WTC11 (cell line): ENCODE results near the gene CAMTA1. TPM values are rescaled to one million over a fixed set of nuclear protein-coding genes. Genes with fewer than 3 reads are reported as not detected.

ENCODE experiments used
- ATAC-seq: fragments of 200-7000 bp; cut with Tn5 transposase; 2 replicates; pipeline ENCODE4 v1.10.0; 2021; ENCODE audit warnings: mild to moderate bottlenecking, moderate library complexity
- CTCF ChIA-PET: fragments of 300-600 bp; sonication (Branson Sonifier 250); formaldehyde crosslinking; loops from one replicate; lab custom pipeline; 2021; ENCODE audit warnings: antibody characterized with exemption; lab: Charles Lee
- POLR2A ChIA-PET: fragments of 350-600 bp; sonication (Branson Sonifier 250); formaldehyde crosslinking; loops from one replicate; lab custom pipeline; 2021; ENCODE audit warnings: antibody characterized with exemption; lab: Charles Lee
- DNase-seq: peaks from one replicate; pipeline ENCODE4 v3.0.0; 2021; ENCODE audit warnings: low spot score
- H3K27ac Mint-ChIP-seq: 2 replicates; pipeline ENCODE4 v1.8.0; 2021; ENCODE audit warnings: mixed read lengths
- H3K27me3 Mint-ChIP-seq: 2 replicates; pipeline ENCODE4 v1.8.0; 2021; ENCODE audit warnings: low read depth, mild to moderate bottlenecking, moderate library complexity, mixed read lengths
- H3K36me3 Mint-ChIP-seq: 2 replicates; pipeline ENCODE4 v1.8.0; 2021; ENCODE audit warnings: mixed read lengths
- H3K4me1 Mint-ChIP-seq: 2 replicates; pipeline ENCODE4 v1.8.0; 2022; ENCODE audit warnings: mixed read lengths
- H3K4me3 Mint-ChIP-seq: 2 replicates; pipeline ENCODE4 v1.8.0; 2021; ENCODE audit warnings: mild to moderate bottlenecking, moderate library complexity, mixed read lengths
- H3K9me3 Mint-ChIP-seq: 2 replicates; pipeline ENCODE4 v1.8.0; 2021; ENCODE audit warnings: mixed read lengths
- CREB1 ChIP-seq: sonication (generic); formaldehyde crosslinking; IDR thresholded peaks from 2 replicates; pipeline ENCODE4 v1.8.0; 2023; ENCODE audit warnings: mild to moderate bottlenecking, missing genetic modification reagents
- CREM ChIP-seq: sonication (generic); formaldehyde crosslinking; IDR thresholded peaks from 2 replicates; pipeline ENCODE4 v1.8.1; 2022; ENCODE audit warnings: mild to moderate bottlenecking, missing genetic modification reagents, moderate library complexity
- E2F4 ChIP-seq: sonication (generic); formaldehyde crosslinking; IDR thresholded peaks from 2 replicates; pipeline ENCODE4 v1.8.1; 2022; ENCODE audit warnings: low read depth, mild to moderate bottlenecking, moderate library complexity, missing genetic modification reagents, borderline replicate concordance
- ESRRA ChIP-seq: sonication (generic); formaldehyde crosslinking; IDR thresholded peaks from 2 replicates; pipeline ENCODE4 v1.8.1; 2022; ENCODE audit warnings: mild to moderate bottlenecking, missing genetic modification reagents, borderline replicate concordance
- GABPB1 ChIP-seq: sonication (generic); formaldehyde crosslinking; IDR thresholded peaks from 2 replicates; pipeline ENCODE4 v1.8.1; 2023; ENCODE audit warnings: mild to moderate bottlenecking, missing genetic modification reagents
- GRHL2 ChIP-seq: fragments of 250-450 bp; sonication (Bioruptor Pico); IDR thresholded peaks from 2 replicates; pipeline ENCODE4 v1.8.0; 2022; ENCODE audit warnings: mild to moderate bottlenecking, moderate library complexity; ENCODE audit not compliant: insufficient replicate concordance, severe bottlenecking
- NR2C2 ChIP-seq: sonication (generic); formaldehyde crosslinking; IDR thresholded peaks from 2 replicates; pipeline ENCODE4 v1.8.0; 2022; ENCODE audit warnings: mild to moderate bottlenecking, missing genetic modification reagents
- NR3C1 ChIP-seq: sonication (generic); formaldehyde crosslinking; conservative IDR thresholded peaks from 2 replicates; pipeline ENCODE4 v1.8.1; 2023; ENCODE audit warnings: low read depth, mild to moderate bottlenecking, missing genetic modification reagents
- RORB ChIP-seq: fragments of 250-450 bp; sonication (Bioruptor Pico); IDR thresholded peaks from 2 replicates; pipeline ENCODE4 v1.9.0; 2021; ENCODE audit warnings: mild to moderate bottlenecking
- TP53 ChIP-seq: sonication (generic); formaldehyde crosslinking; IDR thresholded peaks from 2 replicates; pipeline ENCODE4 v1.8.1; 2023; ENCODE audit warnings: mild to moderate bottlenecking, missing genetic modification reagents
- ZNF512 ChIP-seq: sonication (generic); formaldehyde crosslinking; IDR thresholded peaks from 2 replicates; pipeline ENCODE4 v1.8.1; 2022; ENCODE audit warnings: missing genetic modification reagents, borderline replicate concordance
- ZNF671 ChIP-seq: fragments of 250-450 bp; sonication (Bioruptor Pico); IDR thresholded peaks from 2 replicates; pipeline ENCODE4 v1.8.0; 2021; ENCODE audit warnings: mild to moderate bottlenecking
- ZSCAN18 ChIP-seq: fragments of 250-450 bp; sonication (Bioruptor Pico); IDR thresholded peaks from 2 replicates; pipeline ENCODE4 v2.1.2; 2022; ENCODE audit warnings: mild to moderate bottlenecking, moderate library complexity
- total RNA-seq: library from RNA; stranded (reverse); gene quantifications from 3 replicates; pipeline ENCODE4 v1.2.3, GENCODE V29; 2021
- TF ChIP-seq, protein P1 (sequence below): sonication (generic); formaldehyde crosslinking; IDR thresholded peaks from 2 replicates; pipeline ENCODE4 v1.8.1; 2022; ENCODE audit warnings: low read depth, missing genetic modification reagents, borderline replicate concordance

The CAMTA1 gene
- total RNA-seq, 1 experiment from 2014 or later, result 86.4 TPM

DNA sequence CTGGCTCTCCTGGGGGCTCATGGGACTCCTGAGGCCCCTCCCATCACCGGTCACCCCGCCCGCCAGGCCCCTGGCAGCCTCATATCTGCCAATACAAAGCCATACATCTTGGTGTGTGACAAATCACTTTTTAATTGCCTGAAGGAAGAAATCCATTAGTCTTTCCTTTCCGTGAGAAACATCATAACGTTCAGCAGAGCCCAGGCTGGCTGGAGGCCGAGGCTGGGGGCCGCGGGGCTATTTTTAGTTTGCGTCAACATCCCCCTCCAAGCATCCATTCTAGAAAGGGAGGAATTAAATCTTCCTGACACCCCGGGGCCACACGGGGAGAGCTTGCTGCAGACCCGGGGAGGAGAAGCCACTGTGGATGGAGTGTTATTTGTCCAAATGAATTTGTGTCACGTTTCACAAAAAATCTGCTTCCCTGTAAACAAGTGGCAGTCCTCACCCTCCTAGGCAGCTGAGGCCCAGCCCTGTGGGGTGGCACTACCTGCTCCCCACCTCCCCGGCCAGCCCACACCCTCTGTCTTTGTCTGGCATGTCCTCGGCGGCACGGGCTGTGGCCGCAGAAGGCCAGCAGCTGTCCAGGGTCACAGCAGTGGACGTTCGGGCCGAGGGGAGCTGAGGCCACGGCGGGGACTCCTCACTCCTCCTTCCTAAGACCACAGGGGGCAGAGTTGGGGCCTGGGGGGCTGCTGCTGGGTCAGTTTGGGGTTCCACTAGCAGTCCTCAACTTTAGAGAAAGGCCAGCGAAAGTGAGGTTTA, 749.0 kb downstream of the CAMTA1 start:
- Mint-ChIP-seq H3K4me3 (no peak overlapping the region), H3K27ac (no peak overlapping the region), H3K4me1 (peaks cover 61% of the 10 kb centered on the region), H3K36me3 (no peaks in the 10 kb centered on the region), H3K9me3 (no peaks in the 10 kb centered on the region), H3K27me3 (peaks cover 8% of the 10 kb centered on the region; the same call in 1 of the 2 replicates)
- ATAC-seq, result no peak
- CTCF ChIA-PET, result interaction anchor here (1.0 to 1.3 kb wide), 3 partner anchors 18 to 1114 kb away, joined by 3 read pairs; partner anchors contain the start of gene HES2
- POLR2A ChIA-PET, result no interaction called here
- no peak for DNase-seq
- TF ChIP-seq E2F4 (CRISPR knock-in tag), result no peak
- TF ChIP-seq GRHL2 (CRISPR knock-in tag), result no peak

DNA sequence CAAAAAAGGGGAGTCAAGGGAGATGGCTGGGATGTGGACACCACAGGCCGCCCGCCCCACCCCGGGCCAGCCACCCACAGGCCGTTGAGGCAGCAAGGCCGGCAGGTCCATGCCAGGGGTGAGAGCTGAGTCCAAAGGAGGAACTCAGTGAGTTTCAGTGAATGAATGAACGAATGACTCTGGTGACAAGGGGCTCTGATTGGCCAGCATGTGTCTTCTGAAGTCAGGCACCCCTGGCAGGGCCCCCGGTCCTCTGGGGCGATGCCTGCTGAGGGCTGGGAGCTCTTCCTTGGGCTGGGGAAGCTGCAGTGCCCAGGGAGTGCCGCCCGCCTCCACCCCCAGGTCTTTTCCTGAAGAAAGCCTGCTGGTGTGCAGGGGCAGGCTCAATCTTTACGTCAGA, 749.8 kb downstream of the CAMTA1 start:
- ATAC-seq (no peak), DNase-seq (no peak)
- Mint-ChIP-seq H3K4me1 (peaks cover 68% of the 10 kb centered on the region), H3K27ac (no peak overlapping the region), H3K4me3 (no peak overlapping the region), H3K36me3 (no peaks in the 10 kb centered on the region), H3K9me3 (no peaks in the 10 kb centered on the region), H3K27me3 (peaks cover 8% of the 10 kb centered on the region; the same call in 1 of the 2 replicates)
- ChIA-PET POLR2A (no interaction called here), CTCF (interaction anchor here (0.6 to 1.3 kb wide), 4 partner anchors 19 to 1115 kb away, joined by 3 read pairs; partner anchors contain the start of gene HES2)
- TF ChIP-seq ZNF671 (no peak), E2F4 (CRISPR knock-in tag) (no peak), ZSCAN18 (CRISPR knock-in tag) (no peak), CREM (CRISPR knock-in tag) (no peak), NR3C1 (CRISPR knock-in tag) (no peak), ZNF512 (CRISPR knock-in tag) (no peak), TP53 (CRISPR knock-in tag) (no peak), RORB (CRISPR knock-in tag) (no peak), CREB1 (CRISPR knock-in tag) (no peak), ESRRA (CRISPR knock-in tag) (no peak), NR2C2 (no peak), GABPB1 (no peak)
- TF ChIP-seq, protein P1, sequence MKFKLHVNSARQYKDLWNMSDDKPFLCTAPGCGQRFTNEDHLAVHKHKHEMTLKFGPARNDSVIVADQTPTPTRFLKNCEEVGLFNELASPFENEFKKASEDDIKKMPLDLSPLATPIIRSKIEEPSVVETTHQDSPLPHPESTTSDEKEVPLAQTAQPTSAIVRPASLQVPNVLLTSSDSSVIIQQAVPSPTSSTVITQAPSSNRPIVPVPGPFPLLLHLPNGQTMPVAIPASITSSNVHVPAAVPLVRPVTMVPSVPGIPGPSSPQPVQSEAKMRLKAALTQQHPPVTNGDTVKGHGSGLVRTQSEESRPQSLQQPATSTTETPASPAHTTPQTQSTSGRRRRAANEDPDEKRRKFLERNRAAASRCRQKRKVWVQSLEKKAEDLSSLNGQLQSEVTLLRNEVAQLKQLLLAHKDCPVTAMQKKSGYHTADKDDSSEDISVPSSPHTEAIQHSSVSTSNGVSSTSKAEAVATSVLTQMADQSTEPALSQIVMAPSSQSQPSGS (CRISPR knock-in tag), result no peak
